IMR-90 (cell line): ENCODE data around the gene ZDHHC14. TPM values are rescaled to one million over a fixed set of nuclear protein-coding genes. Genes with fewer than 3 reads are reported as not detected.
A peak's percentile ranks its signal among the peaks of the same experiment; 100 is the strongest.

Experiments
- ATAC-seq: fragments of 200-7000 bp; cut with Tn5 transposase; 2 replicates; pipeline ENCODE4 v1.9.1; 2020; ENCODE audit warnings: low read depth, mild to moderate bottlenecking, moderate library complexity
- BruUV-seq: library from RNA; stranded (reverse); fragments of 400-500 nt; replicated peaks from 2 replicates; lab custom pipeline; 2021; lab: Mats Ljungman, UMichigan
- CTCF ChIA-PET: fragments of 300-600 bp; formaldehyde crosslinking; extraction: SDS; loops from one replicate; lab custom pipeline; 2021; ENCODE audit warnings: antibody characterized with exemption; lab: Yijun Ruan, JAX
- POLR2A ChIA-PET: fragments of 300-600 bp; sonication (Branson Sonifier 250); formaldehyde crosslinking; loops from one replicate; lab custom pipeline; 2022; ENCODE audit warnings: antibody characterized with exemption; ENCODE audit not compliant: unreplicated experiment; lab: Charles Lee
- DNase-seq: peaks from one replicate; pipeline ENCODE4 v3.0.0; 2013
- H2AFZ ChIP-seq: replicated peaks from 2 replicates; pipeline ENCODE3; 2013; ENCODE audit warnings: low read length, mild to moderate bottlenecking; ENCODE audit not compliant: poor library complexity
- H2AK5ac ChIP-seq: 2 replicates; pipeline ENCODE4 v1.6.1; 2013; ENCODE audit warnings: low read depth, low read length, inconsistent platforms
- H2AK9ac ChIP-seq: replicated peaks from 2 replicates; pipeline ENCODE3; 2013; ENCODE audit warnings: mild to moderate bottlenecking, low read depth, low read length, moderate library complexity; ENCODE audit not compliant: poor library complexity
- H2BK120ac ChIP-seq: 2 replicates; pipeline ENCODE4 v1.6.1; 2013; ENCODE audit warnings: low read depth, low read length, inconsistent platforms
- H2BK15ac ChIP-seq: 3 replicates; pipeline ENCODE4 v1.6.1; 2013; ENCODE audit warnings: low read depth, low read length, inconsistent platforms
- H2BK20ac ChIP-seq: 2 replicates; pipeline ENCODE4 v1.6.1; 2013; ENCODE audit warnings: low read depth, mild to moderate bottlenecking, inconsistent platforms, low read length, moderate library complexity
- H2BK5ac ChIP-seq: 2 replicates; pipeline ENCODE4 v1.6.1; 2013; ENCODE audit warnings: mild to moderate bottlenecking, low read depth, low read length, inconsistent platforms; ENCODE audit not compliant: poor library complexity, severe bottlenecking
- H3K14ac ChIP-seq: replicated peaks from 2 replicates; pipeline ENCODE4 v1.6.1; 2013; ENCODE audit warnings: low read depth, low read length, inconsistent platforms
- H3K18ac ChIP-seq: 2 replicates; pipeline ENCODE4 v1.6.1; 2013; ENCODE audit warnings: low read depth, low read length, control low read depth
- H3K23ac ChIP-seq: 2 replicates; pipeline ENCODE4 v1.6.1; 2013; ENCODE audit warnings: low read depth, low read length, inconsistent platforms
- H3K27ac ChIP-seq: 2 replicates; pipeline ENCODE4 v1.5.1; 2013; ENCODE audit warnings: mild to moderate bottlenecking, control low read depth, low read length; ENCODE audit not compliant: insufficient read depth
- H3K27me3 ChIP-seq: 2 replicates; pipeline ENCODE4 v1.6.1; 2013; ENCODE audit warnings: low read length; ENCODE audit not compliant: control insufficient read depth, insufficient read depth
- H3K36me3 ChIP-seq: 2 replicates; pipeline ENCODE4 v1.6.1; 2013; ENCODE audit warnings: low read length, mixed read lengths; ENCODE audit not compliant: control insufficient read depth, insufficient read depth
- H3K4ac ChIP-seq: 2 replicates; pipeline ENCODE4 v1.6.1; 2013; ENCODE audit warnings: low read depth, low read length, inconsistent platforms
- H3K4me1 ChIP-seq: 2 replicates; pipeline ENCODE4 v1.6.1; 2013; ENCODE audit warnings: low read length, mixed read lengths; ENCODE audit not compliant: control insufficient read depth, insufficient read depth
- H3K4me2 ChIP-seq: 2 replicates; pipeline ENCODE4 v1.6.1; 2013; ENCODE audit warnings: low read depth, mild to moderate bottlenecking, control low read depth, low read length, moderate library complexity
- H3K4me3 ChIP-seq: 2 replicates; pipeline ENCODE4 v1.5.1; 2013; ENCODE audit warnings: low read depth, mild to moderate bottlenecking, control low read depth, low read length, moderate library complexity; ENCODE audit not compliant: insufficient read depth
- H3K56ac ChIP-seq: 2 replicates; pipeline ENCODE4 v1.6.1; 2013; ENCODE audit warnings: low read length, inconsistent platforms; ENCODE audit not compliant: insufficient read depth; ENCODE audit errors: extremely low read depth
- H3K79me1 ChIP-seq, 2 experiments: 2 replicates each; pipeline ENCODE4 v1.6.1; 2013; ENCODE audit warnings: low read length in 2 of 2, inconsistent platforms in 1 of 2, low read depth in 1 of 2
- H3K9ac ChIP-seq: 2 replicates; pipeline ENCODE4 v1.6.1; 2013; ENCODE audit warnings: low read depth, low read length, control low read depth
- H3K9me1 ChIP-seq: 2 replicates; pipeline ENCODE4 v1.6.1; 2013; ENCODE audit warnings: low read length, inconsistent platforms; ENCODE audit not compliant: insufficient read depth
- H3K9me3 ChIP-seq: 2 replicates; pipeline ENCODE4 v1.6.1; 2013; ENCODE audit warnings: low read length; ENCODE audit not compliant: control insufficient read depth, insufficient read depth
- H4K20me1 ChIP-seq: 2 replicates; pipeline ENCODE4 v1.6.1; 2013; ENCODE audit warnings: low read length, inconsistent platforms; ENCODE audit not compliant: insufficient read depth
- H4K5ac ChIP-seq: 2 replicates; pipeline ENCODE4 v1.6.1; 2013; ENCODE audit warnings: mild to moderate bottlenecking, low read depth, low read length, control low read depth
- H4K8ac ChIP-seq, 2 experiments: 2 replicates each; pipeline ENCODE4 v1.6.1; 2013; ENCODE audit warnings: low read depth in 2 of 2, low read length in 2 of 2, control low read depth in 1 of 2, inconsistent platforms in 1 of 2
- H4K91ac ChIP-seq: 2 replicates; pipeline ENCODE4 v1.6.1; 2013; ENCODE audit warnings: low read depth, low read length, inconsistent platforms; ENCODE audit not compliant: insufficient read depth
- ELK1 ChIP-seq: fragments of 150-350 bp; IDR thresholded peaks from 2 replicates; pipeline ENCODE4 v1.6.1; 2016; ENCODE audit warnings: low read depth, mild to moderate bottlenecking, low read length, moderate library complexity, borderline replicate concordance
- MAFK ChIP-seq: IDR thresholded peaks from 2 replicates; pipeline ENCODE4 v1.6.1; 2012; ENCODE audit warnings: low read depth, low read length, improper control_type of control experiment
- SMC3 ChIP-seq: fragments of 150-350 bp; IDR thresholded peaks from 2 replicates; pipeline ENCODE4 v1.6.1; 2016; ENCODE audit warnings: low read depth, mild to moderate bottlenecking, antibody characterized with exemption, low read length, moderate library complexity
- WGBS, 2 experiments: methylation state at CpG; one replicate each; pipeline versions ENCODE4 v1.1.5 to v1.1.7; 2013; ENCODE audit warnings: missing lambda C conversion rate in 2 of 2; ENCODE audit not compliant: insufficient read length in 1 of 2; ENCODE audit errors: extremely low coverage in 2 of 2; 5-methylcytosine and 5-hydroxymethylcytosine counted together
- dilution Hi-C: fragments of 300-500 bp; cut with HindIII; formaldehyde crosslinking; loops from one replicate; pipeline ENCODE4 v1.14.3; 2018; ENCODE audit warnings: low sequenced_read_pairs; ENCODE audit not compliant: unreplicated experiment
- in situ Hi-C: fragments of 300-500 bp; cut with MboI; formaldehyde crosslinking; loops from 3 replicates; pipeline ENCODE4 v1.14.3; 2019; ENCODE audit warnings: low sequenced_read_pairs, inconsistent platforms, mixed read lengths
- intact Hi-C: fragments of 100-400 bp; cut with micrococcal nuclease; formaldehyde crosslinking; loops from 2 replicates; pipeline ENCODE4 v1.10.0; 2022
- polyA plus RNA-seq, 3 experiments: library from polyadenylated mRNA; depleted of rRNA; stranded (reverse); fragments of >200 nt; gene quantifications; 2 replicates each; pipeline ENCODE4 v1.2.3, GENCODE V29; 2012; ENCODE audit warnings: low replicate concordance in 1 of 3
- total RNA-seq: library from RNA; depleted of rRNA; stranded (reverse); fragments of >200 nt; gene quantifications from 2 replicates; pipeline ENCODE4 v1.2.3, GENCODE V29; 2012

The ZDHHC14 gene
- total and polyA plus RNA-seq, 2 of the 4 experiments (the other 2 are of a cell fraction) = 0.90 to 2.0 TPM

GRCh38 chr6:157724960-157725741 is 344.2 kb downstream of the ZDHHC14 start:
- DNase-seq (no peak), ATAC-seq (no peak)
- Histone ChIP-seq H2AK5ac (no peak overlapping the region), H3K9me3 (peaks cover 12% of the 10 kb centered on the region), H2BK15ac (no peak overlapping the region), H3K27ac (no peak overlapping the region), H3K56ac (no peak overlapping the region), H4K8ac (no peak overlapping the region), H2BK5ac (no peak overlapping the region), H3K4me1 (no peaks in the 10 kb centered on the region; the same call in 1 of the 2 replicates), H3K14ac (no peak overlapping the region), H4K5ac (no peak overlapping the region), H2AFZ (no peak overlapping the region), H3K27me3 (peaks cover 10% of the 10 kb centered on the region), H3K4ac (no peak overlapping the region), H3K4me2 (no peak overlapping the region), H3K36me3 (no peaks in the 10 kb centered on the region), H3K23ac (no peak overlapping the region), H2BK20ac (no peak overlapping the region), H2AK9ac (no peak overlapping the region), H3K9me1 (no peaks in the 10 kb centered on the region), H2BK120ac (no peak overlapping the region), H4K20me1 (no peaks in the 10 kb centered on the region), H3K4me3 (no peak overlapping the region), H3K79me1 (no peaks in the 10 kb centered on the region), H3K9ac (no peak overlapping the region), H3K18ac (no peak overlapping the region), H4K91ac (no peak overlapping the region)
- POLR2A ChIA-PET = no interaction called here
- BruUV-seq = no TSS peak
- CTCF ChIA-PET = interaction anchor here (0.5 kb wide), 1 partner anchor 10 kb away, joined by 4 read pairs; no protein-coding TSS in a partner anchor
- dilution Hi-C loops = no loop called here
- in situ Hi-C loops = no loop called here
- intact Hi-C loops = no loop called here
- WGBS, 2 experiments = 83% methylated on average over 4 of the region's 10 CpGs; no CpG with 5 or more reads in 1 of the 2 experiments
- no peak for TF ChIP-seq ELK1
- peak; percentile 57 for TF ChIP-seq MAFK
- TF ChIP-seq SMC3 = no peak
